ENCODE data around the gene PDCD4. TPM values are rescaled to one million over a fixed set of nuclear protein-coding genes. Genes with fewer than 3 reads are reported as not detected.

The PDCD4 gene
- total and polyA plus RNA-seq, 10 of the 15 experiments (the other 5 are each of a cell fraction or from before 2014, with no cell fraction given): 101 to 372 (median 171) TPM

- TF ChIP-seq TAF1 (IDR thresholded peaks at IDR 0.05; ENCODE audit: borderline replicate concordance, low read depth, low read length) (no peak), RUNX3 (IDR thresholded peaks at IDR 0.05; ENCODE audit: low read length) (peak; percentile 45), RAD51 (IDR thresholded peaks at IDR 0.05) (peak; percentile 81), CBX3 (IDR thresholded peaks at IDR 0.05; ENCODE audit: borderline replicate concordance, low read depth) (no peak), NFYB (IDR thresholded peaks at IDR 0.05; ENCODE audit: insufficient read depth, low read depth, low read length) (peak; percentile 49; the same call in 1 of the 2 replicates), MEF2B (IDR thresholded peaks at IDR 0.05; ENCODE audit: partially characterized antibody, poor library complexity, severe bottlenecking) (no peak), IKZF2 (IDR thresholded peaks at IDR 0.05) (peak; percentile 64 to 65; a peak in 2 of 4 replicates), EED (IDR thresholded peaks at IDR 0.05; ENCODE audit: low read depth) (peak; percentile 49; the same call in 1 of the 2 replicates), RB1 (IDR thresholded peaks at IDR 0.05; ENCODE audit: borderline replicate concordance) (0 out of 2 replicates have a peak, but pooled peaks have one; percentile 6), IRF4 (IDR thresholded peaks at IDR 0.05; ENCODE audit: low read depth, low read length) (no peak), BACH1 (IDR thresholded peaks at IDR 0.05; ENCODE audit: borderline replicate concordance) (no peak)
- TF ChIP-seq, protein P1, sequence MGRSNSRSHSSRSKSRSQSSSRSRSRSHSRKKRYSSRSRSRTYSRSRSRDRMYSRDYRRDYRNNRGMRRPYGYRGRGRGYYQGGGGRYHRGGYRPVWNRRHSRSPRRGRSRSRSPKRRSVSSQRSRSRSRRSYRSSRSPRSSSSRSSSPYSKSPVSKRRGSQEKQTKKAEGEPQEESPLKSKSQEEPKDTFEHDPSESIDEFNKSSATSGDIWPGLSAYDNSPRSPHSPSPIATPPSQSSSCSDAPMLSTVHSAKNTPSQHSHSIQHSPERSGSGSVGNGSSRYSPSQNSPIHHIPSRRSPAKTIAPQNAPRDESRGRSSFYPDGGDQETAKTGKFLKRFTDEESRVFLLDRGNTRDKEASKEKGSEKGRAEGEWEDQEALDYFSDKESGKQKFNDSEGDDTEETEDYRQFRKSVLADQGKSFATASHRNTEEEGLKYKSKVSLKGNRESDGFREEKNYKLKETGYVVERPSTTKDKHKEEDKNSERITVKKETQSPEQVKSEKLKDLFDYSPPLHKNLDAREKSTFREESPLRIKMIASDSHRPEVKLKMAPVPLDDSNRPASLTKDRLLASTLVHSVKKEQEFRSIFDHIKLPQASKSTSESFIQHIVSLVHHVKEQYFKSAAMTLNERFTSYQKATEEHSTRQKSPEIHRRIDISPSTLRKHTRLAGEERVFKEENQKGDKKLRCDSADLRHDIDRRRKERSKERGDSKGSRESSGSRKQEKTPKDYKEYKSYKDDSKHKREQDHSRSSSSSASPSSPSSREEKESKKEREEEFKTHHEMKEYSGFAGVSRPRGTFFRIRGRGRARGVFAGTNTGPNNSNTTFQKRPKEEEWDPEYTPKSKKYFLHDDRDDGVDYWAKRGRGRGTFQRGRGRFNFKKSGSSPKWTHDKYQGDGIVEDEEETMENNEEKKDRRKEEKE (IDR thresholded peaks at IDR 0.05): no peak
- TF ChIP-seq, protein P2, sequence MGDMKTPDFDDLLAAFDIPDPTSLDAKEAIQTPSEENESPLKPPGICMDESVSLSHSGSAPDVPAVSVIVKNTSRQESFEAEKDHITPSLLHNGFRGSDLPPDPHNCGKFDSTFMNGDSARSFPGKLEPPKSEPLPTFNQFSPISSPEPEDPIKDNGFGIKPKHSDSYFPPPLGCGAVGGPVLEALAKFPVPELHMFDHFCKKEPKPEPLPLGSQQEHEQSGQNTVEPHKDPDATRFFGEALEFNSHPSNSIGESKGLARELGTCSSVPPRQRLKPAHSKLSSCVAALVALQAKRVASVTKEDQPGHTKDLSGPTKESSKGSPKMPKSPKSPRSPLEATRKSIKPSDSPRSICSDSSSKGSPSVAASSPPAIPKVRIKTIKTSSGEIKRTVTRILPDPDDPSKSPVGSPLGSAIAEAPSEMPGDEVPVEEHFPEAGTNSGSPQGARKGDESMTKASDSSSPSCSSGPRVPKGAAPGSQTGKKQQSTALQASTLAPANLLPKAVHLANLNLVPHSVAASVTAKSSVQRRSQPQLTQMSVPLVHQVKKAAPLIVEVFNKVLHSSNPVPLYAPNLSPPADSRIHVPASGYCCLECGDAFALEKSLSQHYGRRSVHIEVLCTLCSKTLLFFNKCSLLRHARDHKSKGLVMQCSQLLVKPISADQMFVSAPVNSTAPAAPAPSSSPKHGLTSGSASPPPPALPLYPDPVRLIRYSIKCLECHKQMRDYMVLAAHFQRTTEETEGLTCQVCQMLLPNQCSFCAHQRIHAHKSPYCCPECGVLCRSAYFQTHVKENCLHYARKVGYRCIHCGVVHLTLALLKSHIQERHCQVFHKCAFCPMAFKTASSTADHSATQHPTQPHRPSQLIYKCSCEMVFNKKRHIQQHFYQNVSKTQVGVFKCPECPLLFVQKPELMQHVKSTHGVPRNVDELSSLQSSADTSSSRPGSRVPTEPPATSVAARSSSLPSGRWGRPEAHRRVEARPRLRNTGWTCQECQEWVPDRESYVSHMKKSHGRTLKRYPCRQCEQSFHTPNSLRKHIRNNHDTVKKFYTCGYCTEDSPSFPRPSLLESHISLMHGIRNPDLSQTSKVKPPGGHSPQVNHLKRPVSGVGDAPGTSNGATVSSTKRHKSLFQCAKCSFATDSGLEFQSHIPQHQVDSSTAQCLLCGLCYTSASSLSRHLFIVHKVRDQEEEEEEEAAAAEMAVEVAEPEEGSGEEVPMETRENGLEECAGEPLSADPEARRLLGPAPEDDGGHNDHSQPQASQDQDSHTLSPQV (IDR thresholded peaks at IDR 0.05): no peak
- TF ChIP-seq, protein P3, sequence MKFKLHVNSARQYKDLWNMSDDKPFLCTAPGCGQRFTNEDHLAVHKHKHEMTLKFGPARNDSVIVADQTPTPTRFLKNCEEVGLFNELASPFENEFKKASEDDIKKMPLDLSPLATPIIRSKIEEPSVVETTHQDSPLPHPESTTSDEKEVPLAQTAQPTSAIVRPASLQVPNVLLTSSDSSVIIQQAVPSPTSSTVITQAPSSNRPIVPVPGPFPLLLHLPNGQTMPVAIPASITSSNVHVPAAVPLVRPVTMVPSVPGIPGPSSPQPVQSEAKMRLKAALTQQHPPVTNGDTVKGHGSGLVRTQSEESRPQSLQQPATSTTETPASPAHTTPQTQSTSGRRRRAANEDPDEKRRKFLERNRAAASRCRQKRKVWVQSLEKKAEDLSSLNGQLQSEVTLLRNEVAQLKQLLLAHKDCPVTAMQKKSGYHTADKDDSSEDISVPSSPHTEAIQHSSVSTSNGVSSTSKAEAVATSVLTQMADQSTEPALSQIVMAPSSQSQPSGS (IDR thresholded peaks at IDR 0.05; ENCODE audit: low read length): no peak; the same call in 1 of the 2 replicates
Observed at GRCh38 chr10:110859973-110860376, 11.8 kb upstream of the PDCD4 start (continued).

Measured in GM12878 (cell line).